Measurements from ENCODE around the gene HTR1B. TPM values are rescaled to one million over a fixed set of nuclear protein-coding genes. Genes with fewer than 3 reads are reported as not detected.

The HTR1B gene
- 0.03 to 0.07 TPM in 2 of 5 replicates, not detected in the others for total RNA-seq (2022; extraction: Qiagen RNA extraction; ENCODE audit: low read depth)

GRCh38 chr6:77463308-77463860 lies at the start of gene HTR1B:
Gene HTR1B (minus strand): TSS chr6:77463491. CDS start chr6:77463403, 88 bp downstream.

Other genes with a start within 250 kb of the HTR1B start
- gene MEI4, start 189.5 kb upstream of the HTR1B start, total RNA-seq (2022; extraction: Qiagen RNA extraction; ENCODE audit: low read depth) = not detected in 5 replicates

Data from A549 treated with DMSO at 1 μM for 4 hours (cell line).